CD1c-positive myeloid dendritic cell (primary cell): Measurements from ENCODE around the gene COL5A1.

Source experiments
- DNase-seq: peaks from one replicate; pipeline ENCODE4 v3.0.0-alpha.2; 2016; ENCODE audit errors: extremely low spot score

The COL5A1 gene

DNA sequence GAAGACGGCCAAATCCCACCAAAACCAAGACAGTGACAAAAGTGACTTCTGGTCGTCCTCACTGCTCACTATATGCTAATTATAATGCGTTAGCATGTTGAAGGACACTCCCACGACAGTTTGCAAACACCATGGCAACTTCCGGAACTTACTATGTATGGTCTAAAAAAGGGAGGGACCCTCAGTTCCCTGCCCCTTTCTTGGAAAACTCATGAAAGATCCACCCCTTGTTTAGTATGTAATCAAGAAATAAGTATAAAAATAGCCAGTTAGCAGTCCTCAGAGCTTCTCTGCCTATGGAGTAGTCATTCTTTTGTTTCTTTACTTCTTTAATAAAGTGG is 248.5 kb downstream of the COL5A1 start:
- DNase-seq = no peak

DNA sequence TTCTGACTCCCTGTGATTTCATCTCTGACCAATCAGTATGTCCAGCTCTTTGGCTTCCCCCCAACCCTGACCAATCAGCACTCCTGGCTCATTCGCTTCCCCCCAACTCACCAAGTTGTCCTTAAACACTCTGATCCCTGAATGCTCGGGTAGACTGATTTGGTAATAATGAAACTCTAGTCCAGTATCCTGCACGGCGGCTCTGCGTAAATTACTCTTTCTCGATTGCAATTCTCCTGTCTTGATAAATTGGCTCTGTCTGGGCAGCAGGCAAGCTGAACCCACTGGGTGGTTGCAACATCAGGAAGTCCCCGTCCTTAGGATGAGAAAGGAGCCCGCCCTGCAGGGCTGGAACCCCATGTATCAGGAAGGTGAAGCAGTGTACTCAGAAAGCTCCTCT is 249.4 kb downstream of the COL5A1 start:
- DNase-seq = peak; percentile 29

GRCh38 chr9:134891713-134892112 is 250.1 kb downstream of the COL5A1 start:
- peak; percentile 7 for DNase-seq

GRCh38 chr9:134892221-134892620 is 250.6 kb downstream of the COL5A1 start:
- no peak for DNase-seq

- DNase-seq = no peak
These were observed 251.3 kb downstream of the COL5A1 start for GRCh38 chr9:134892820-134893420.
